NK-92 (cell line): ENCODE results near the gene CREB5.

Source experiments
- DNase-seq: peaks from one replicate; lab custom pipeline; 2025; ENCODE audit not compliant: unreplicated experiment; lab: John Stamatoyannopoulos, UW

Gene CREB5

DNA sequence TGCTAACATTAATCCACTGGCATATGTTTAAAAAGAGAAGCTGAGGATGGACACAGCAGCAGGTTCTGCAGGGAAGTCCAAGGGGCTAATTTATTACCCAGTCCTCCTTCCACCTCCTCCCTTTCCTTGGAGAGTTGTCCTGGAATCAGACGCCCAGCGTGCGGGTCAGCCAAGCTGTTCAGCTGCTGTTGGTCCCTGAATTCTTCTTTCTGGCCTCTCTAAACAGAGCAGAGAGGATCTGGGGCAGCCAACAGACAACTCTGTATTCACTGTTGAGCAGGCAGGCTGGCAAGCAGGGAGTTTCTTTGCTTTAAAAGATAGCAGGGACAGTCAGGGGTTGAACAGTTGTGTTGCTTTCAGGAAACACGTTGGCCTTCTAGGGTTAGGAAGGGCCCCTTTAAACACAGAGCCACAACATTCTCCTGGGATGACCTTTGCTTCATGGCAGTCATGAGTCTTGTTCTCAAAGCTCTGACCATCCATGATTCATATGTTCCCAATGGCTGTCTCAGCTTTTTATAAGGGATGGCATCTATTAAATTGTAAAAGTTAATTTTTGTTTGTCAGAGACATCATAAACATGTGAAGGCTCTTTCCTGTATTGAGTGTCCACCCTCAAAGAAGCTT is 217.0 kb downstream of the CREB5 start:
- no peak for DNase-seq

DNA sequence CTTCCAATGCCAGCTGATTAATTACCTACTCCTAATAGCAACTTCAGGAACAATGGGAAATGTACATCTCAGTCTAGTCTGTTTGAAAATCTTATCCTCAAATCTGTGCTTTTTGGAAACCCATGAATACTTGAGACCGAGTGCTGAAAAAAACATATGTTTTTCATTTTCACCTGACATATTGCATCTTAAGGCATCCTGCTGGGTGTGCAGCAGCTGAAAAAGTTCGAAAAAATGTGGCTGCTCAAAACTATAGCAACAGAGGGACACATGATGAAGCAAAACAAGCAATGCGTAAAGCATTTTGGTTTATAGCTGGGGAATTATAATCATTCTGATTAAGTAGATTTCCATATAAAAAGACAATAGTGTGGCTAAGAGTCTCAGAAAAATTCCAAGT is 218.0 kb downstream of the CREB5 start:
- DNase-seq: no peak

DNA sequence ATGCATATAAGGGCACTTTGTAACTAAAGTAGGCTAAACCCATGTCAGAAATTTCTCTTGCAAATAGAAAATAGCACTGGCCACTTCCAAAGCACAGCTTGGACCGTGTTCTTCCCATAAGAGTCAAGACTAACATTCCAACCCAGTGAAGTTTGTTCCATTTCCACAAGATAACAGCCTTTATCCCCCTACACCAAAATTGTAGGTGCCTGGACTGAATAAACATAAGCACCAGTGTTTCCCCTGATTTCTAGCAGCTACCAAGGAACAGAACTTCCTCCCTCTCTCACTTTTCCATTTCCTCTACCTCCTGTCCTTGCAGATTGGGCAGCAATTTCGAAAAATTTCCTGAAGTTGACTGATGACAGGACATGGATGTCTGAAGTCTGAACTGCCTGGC is 219.7 kb downstream of the CREB5 start:
- DNase-seq: no peak

DNA sequence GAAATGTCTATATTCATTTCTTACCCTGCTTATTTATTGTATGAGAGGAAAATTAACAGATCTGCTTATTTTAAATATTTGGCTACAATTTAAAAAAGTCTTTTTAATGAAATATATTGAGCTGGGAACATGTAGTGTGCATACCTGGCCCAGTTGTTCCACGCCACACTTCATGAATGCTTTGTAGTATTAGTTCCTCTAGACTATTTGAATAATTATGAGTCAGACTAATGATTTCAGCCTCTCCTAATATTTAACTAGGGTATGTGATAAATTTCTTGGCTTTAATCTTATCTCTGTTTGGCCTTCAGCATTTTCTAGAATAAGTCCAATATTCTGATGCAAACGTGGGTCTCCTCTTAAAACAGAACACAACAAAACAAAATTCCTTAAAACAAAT is 226.6 kb downstream of the CREB5 start:
- no peak for DNase-seq

DNA sequence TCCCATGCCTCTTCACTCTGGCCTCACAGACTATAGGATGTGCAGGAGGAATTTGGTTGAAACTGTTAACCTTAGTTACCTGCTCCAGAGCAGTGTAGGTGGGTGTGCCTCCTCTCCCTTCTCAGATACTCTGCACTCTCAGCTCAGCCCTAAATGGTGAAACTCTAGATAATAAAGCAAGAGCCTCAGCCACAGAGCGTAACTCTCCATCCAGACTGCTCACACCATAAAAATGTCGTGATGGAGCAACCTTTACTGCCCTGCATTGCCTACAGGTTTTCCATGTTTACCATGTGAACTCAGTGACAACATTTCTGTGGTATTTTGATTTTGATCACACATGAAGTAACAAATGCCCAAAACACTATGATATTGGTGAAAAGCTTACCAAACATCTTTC is 227.7 kb downstream of the CREB5 start:
- no peak for DNase-seq

DNA sequence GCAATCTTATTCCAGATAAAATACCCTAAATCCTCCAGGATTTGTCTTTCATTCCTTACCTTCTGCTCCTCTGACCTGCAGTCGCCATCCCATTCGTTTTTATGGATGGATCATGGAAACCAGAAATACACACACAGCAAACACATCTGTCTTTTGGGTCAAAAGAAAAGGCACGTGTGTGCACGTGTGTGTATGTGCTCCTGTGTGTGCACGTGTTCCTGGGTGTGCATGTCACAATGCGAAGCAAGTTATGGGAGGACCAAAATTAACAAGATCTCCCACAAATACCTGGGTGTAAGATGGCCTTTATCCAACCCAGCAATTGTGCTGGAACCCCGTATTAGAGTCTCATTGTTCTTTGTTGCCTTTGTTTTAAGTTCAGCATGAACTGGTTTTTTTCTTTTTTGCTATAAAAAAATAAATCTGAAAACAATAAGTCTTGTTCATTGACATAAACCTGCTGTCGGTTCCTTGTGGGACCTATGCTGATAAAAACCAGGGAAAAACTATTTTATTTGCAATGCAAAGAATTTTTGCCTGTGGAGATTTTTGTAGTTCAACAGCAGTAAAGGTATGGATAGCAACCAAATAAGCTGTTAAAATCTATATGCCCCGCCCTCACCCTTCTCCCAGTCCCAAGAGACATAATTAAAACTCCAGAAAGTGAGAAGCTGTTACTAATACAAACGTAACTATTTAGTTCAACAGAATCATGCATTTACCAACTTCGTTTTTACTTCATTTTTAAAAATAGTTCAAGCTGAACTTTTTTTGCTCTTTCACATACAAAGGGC is 229.6 kb downstream of the CREB5 start:
- DNase-seq: no peak

DNA sequence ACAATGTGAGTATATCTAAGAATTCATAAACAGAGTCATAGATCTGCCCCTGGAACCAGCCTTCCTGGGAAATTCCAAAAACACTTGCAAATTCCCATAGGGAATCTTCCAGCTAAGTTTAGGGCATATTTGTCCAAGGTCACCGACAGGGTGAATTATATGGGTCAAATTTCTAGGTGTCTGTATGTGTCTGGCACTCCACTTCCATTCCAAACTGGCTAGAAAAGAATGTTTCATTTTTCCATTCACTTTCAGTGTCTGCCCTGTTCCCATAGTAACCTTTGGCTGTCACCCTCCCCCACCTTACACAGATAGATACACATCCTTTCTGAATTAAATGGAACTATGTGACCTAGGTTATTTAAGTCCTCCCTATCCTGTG is 230.9 kb downstream of the CREB5 start:
- DNase-seq: no peak

DNA sequence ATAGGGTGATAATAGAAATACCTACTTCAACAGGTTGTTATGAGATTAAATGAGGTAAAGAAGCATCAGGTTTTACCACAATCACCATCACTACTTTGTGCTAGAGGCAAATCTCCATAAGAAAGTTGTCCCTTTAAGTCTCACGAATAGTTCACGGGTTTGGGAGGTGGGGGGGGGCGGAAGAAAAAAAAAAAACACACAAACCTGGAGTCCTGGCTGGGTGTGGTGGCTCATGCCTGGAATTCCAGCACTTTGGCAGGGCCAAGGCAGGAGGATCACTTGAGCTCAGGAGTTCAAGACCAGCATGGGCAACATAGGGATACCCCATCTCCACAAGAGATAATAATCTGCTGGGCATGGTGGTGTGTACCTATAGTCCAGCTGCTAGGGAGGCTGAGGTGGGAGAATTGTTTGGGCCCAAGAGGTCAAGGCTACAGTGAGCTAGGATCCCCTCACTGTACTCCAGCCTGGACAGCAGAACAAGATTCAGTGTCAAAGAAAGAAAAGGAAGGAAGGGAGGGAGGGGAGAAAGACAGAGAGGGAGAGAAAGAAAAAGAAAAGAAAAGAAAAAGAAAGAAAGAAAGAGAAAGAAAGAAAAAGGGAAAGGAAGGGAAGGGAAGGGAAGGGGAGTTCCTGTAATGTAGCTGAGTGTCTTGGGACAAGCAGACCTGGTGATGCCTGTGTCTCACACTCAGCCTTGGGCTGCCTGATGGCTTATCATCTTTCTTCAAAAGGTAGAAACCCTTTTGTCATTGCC is 231.4 kb downstream of the CREB5 start:
- DNase-seq: no peak

DNA sequence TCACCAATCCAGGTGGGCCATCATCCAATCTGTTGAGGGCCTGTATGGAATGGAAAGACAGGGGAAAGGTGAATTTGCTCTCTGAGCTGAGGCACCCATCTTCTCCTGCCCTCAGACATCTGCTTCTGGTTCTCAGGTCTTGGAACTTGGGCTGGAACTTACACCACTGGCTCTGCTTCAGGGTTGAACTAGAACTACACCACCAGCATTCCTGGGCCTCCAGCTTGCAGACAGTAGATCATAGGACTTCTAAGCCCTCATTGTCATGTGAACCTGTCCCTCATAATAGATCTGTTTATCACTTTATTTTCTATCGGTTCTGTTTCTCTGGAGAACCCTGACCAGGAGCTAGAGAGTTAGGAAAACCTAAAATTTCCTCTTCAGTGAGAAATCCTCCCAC is 233.5 kb downstream of the CREB5 start:
- no peak for DNase-seq

DNA sequence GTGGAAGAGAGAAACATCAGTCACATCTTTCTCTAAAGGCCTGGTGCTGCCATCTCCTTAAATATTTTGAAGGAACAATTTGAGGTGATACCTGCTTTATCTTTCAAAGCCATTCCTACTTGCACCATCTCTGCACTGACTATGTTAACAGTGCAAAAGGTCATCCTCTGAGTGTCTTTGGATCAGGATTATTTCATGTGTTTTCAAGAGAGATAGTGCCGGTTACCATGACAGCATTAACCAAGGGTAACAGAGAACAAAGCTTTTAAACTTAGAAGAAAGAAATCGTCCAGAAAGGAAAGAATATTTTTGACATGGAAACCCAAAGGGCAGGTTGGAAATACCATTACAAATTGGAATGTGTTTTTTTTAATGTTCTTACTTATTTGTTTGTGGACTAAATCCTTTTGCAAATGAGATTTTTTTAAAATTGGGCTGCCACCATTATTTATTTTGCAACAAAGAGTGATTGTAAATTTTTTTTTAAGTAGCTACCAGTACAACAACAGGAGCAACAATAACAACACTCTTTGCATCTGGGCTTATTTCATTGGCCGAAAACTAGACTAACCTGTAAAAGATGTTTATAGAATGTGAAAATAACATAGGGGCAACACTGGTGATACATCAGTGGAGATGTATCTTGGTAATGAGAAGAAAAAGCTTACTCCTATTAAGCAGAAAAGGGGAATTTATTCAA is 234.2 kb downstream of the CREB5 start:
- no peak for DNase-seq

DNA sequence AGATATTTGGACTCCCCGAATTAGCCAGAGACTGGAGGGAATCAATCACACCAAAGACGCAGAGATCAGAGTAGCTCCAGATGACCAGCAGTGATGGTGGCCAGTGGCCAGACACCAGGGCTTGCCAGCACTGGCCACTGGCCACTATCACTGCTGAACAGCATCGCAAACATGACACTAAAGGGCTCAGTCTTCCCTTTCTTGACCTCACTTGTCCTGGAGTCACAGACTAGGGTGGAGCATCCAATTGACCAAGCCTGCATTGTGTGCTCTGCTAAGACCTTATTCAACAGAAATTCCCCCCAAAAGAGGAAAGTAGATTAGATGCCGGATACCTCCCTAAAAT is 234.7 kb downstream of the CREB5 start:
- DNase-seq: no peak

DNA sequence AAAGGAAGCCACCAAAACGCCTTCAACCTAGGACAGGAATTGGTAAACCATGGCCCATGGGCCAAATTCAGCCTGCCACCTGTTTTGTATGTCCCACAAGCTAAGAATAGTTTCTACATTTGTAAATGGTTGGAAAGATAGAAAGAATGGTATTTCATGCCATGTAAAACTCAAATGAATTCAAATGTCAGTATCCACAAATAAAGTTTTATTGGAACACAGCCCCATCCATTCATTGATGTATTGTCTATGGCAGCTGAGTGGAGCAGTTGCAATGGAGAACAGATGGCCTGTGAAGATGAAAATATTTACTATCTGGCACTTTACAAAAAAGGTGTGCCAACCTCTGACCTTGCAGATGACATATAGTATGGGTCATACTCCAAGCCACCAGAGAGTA is 236.9 kb downstream of the CREB5 start:
- no peak for DNase-seq

DNA sequence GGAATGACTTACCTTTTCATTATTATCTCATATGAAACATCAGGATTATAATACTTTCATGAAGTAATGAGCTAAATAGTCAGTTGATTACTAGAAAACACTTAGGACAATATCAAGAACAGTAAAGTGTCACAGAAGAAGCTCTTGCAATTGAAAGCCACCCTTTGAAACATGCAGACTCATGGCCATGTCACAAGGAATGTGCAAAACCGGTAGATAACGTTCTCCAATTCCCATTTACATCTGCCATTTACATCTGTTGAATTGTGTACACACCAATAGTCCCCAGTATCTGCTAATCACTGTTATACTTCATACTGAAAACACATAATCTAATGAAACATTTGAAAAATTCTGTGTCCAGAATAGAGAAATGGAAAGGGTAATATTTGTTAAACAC is 237.5 kb downstream of the CREB5 start:
- no peak for DNase-seq

DNA sequence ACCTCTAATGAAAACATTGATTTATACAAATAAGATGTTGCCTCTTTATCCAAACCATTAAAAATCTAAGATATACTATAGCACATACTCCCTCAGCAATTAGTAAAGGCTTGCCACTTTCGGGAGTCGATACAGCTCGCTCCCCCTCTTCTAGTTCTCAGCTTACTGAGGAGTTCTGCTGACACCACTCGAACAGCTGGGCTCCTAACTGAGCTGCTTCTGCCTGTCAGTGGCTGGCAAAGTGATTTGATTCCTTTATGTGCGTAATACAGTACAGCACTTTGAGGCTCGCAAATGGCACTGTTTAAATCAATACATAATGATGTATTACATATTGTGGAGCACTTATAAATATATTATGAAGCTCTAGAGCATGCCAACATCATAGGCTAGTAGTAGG is 241.8 kb downstream of the CREB5 start:
- no peak for DNase-seq

DNA sequence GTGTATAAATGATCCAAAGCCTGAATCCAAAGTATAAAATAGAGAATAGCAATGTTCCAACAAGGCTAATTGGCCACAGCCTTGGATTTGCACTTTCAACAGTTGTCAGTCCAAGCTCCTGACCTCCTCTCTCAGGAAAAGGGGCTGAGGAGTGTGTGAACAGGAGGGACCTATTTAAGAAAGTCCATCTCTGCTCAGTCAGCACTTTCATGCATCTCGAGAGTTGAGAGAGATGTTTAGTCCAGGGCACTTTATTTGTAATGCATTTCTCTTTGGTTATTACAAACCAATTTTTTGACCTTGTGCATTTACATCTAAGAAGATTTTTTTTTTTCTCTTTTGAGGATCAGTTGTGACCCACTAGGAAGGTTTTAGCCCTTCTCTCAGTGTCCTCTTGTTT is 244.2 kb downstream of the CREB5 start:
- DNase-seq: no peak

DNA sequence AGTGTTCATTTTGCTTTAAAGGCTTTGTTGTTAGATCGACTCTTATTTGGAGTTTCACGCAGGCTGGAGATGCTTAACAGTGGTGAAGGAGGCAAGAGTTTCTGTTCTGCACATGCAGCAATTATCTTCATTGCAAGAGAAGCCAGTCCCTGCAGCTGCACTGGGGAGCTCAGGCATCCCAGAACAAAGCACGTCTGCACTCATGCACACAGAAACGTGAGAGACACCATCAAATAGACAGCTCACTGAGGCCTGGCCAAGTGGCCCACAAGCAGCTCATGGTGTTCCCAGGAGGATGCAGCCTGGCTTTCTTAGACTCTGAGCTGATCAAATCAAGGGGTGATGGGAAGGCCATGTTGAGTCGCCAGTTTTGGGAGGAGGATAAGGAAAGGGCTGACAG is 246.1 kb downstream of the CREB5 start:
- no peak for DNase-seq

DNA sequence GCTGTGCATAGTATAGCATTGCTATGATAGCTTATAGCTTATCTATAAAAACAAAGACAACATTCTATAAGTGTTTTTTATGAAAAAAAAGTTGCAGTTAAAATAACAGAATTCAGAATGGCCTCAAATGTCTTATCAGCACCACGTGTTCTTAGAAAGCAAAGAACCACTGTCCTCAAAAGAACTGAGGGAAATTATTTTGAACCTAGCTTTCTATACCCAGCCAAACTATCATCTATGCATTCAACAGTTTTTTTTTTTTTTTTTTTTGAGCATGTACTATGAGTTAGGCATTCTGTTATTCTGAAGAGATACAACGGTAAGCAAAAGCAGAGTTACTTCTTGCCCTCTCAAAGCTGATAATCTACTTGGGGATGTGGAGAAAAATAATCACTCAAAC is 247.8 kb downstream of the CREB5 start:
- no peak for DNase-seq

DNA sequence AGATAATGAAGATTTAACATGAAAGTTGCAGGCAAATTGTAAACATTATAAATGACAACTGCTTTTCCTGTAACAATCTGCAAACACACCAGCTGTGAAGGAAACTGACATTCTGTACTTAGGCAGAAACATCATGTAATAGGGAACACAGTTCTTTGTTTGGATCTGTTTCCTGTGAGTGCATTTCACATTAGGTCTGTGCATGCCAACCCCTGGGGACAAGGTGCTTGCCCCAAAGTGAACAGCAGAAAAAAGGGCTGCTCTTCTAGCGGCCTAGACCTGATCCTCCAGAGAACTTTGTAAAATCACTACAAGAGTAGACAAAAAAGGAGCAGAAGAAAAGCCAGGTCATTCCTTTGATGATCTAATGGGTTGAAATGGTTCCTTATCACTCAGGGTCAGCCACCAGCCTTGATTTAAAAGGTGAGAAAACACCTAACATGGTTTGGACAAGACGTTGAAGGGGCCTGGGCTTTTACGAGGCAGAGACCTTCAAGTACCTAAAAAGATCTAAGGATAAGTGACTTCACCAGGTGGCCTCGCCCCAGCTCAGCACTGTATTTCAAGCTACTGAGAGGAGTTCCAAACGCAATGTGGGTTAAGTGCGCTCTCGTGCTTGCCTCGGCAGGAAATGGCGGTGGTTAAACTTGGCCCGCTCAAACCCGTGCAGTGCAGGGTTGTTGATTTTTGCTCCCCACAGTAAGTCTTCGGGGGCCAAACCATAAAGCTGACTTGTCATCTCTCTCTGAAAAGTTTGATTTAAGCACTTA is 249.7 kb downstream of the CREB5 start:
- no peak for DNase-seq

DNA sequence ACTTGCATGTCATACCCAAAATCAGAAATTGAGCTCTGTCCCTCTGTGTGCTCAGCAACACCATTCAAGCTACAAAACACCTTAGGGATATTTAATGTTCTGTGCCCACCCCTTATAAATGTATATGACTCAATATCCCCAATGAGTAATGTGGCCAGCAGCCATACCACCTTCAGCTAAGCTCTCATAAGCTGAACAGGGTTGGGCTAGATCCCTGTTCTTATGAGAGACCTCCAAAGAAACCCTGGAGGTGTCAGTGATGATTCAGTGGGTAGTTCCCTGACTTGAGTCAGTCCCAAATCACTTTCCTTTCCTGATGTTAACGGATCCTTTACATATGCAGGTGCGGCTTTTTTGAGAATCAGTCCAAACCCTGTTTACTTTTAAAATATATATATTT is 253.8 kb downstream of the CREB5 start:
- no peak for DNase-seq

DNA sequence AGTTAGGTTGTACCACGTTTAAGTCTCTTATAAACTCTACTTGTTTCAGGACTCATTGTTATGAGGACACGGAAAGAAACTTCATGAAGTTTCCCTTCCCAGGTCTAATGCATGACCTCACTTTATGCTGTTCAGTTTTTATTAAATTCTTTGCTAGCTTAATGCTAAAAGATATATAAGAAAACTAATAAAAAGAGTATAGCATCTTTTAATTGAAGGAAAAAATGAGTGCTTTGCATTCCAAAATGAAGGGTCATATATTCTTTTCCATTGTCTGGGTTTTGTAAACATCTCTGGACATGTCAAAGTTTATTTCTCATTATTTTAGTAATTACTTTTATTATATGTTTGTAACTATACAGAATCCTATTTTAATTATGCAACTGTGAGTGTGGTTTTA is 255.8 kb downstream of the CREB5 start:
- no peak for DNase-seq

DNA sequence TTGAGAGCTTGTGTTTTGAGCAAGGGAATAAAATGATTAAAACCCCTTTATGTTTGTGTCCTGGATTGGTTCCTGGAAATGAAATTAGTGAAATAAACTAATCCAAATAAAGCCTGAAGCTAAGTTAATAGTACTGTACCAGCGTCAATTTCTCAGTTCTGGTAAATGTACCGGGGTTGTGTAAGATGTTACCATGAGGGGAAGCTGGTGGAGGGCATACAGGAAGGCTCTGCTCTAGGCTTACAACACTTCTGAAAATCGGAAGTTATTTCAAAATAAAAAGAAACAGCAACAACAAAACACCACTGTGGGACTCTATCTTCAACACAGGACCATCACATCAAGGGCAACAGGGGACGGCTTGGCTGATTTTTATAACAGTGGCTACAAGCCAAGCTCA is 257.0 kb downstream of the CREB5 start:
- DNase-seq: no peak
